ENCODE results near the gene TULP4.

TULP4 gene

GRCh38 chr6:158485431-158485830 lies 173.2 kb downstream of the TULP4 start:
- no peak for TF ChIP-seq CTCF (conservative IDR thresholded peaks at IDR 0.05)
- H3K27ac ChIP-seq: no peak overlapping the region

GRCh38 chr6:158487495-158487894 lies 175.2 kb downstream of the TULP4 start:
- no peak overlapping the region for H3K27ac ChIP-seq
- no peak for TF ChIP-seq CTCF (conservative IDR thresholded peaks at IDR 0.05)

- TF ChIP-seq CTCF (conservative IDR thresholded peaks at IDR 0.05): no peak
- no peak overlapping the region for H3K27ac ChIP-seq
These were observed 175.8 kb downstream of the TULP4 start for GRCh38 chr6:158488065-158488464.

GRCh38 chr6:158489441-158489840 lies 177.2 kb downstream of the TULP4 start:
- H3K27ac ChIP-seq: no peak overlapping the region
- TF ChIP-seq CTCF (conservative IDR thresholded peaks at IDR 0.05): no peak

- no peak overlapping the region for H3K27ac ChIP-seq
- TF ChIP-seq CTCF (conservative IDR thresholded peaks at IDR 0.05): no peak
These were observed 180.6 kb downstream of the TULP4 start for GRCh38 chr6:158492881-158493280.

GRCh38 chr6:158496700-158497099 lies 184.4 kb downstream of the TULP4 start:
- H3K27ac ChIP-seq: no peak overlapping the region
- TF ChIP-seq CTCF (conservative IDR thresholded peaks at IDR 0.05): peak; percentile 35

- TF ChIP-seq CTCF (conservative IDR thresholded peaks at IDR 0.05): no peak
- H3K27ac ChIP-seq: no peak overlapping the region
These were observed 185.4 kb downstream of the TULP4 start for GRCh38 chr6:158497620-158498019.

- H3K27ac ChIP-seq: no peak overlapping the region
- TF ChIP-seq CTCF (conservative IDR thresholded peaks at IDR 0.05): no peak
These were observed 186.1 kb downstream of the TULP4 start for GRCh38 chr6:158498362-158498761.
